ENCODE data around the gene CCR9.

Gene CCR9

DNA sequence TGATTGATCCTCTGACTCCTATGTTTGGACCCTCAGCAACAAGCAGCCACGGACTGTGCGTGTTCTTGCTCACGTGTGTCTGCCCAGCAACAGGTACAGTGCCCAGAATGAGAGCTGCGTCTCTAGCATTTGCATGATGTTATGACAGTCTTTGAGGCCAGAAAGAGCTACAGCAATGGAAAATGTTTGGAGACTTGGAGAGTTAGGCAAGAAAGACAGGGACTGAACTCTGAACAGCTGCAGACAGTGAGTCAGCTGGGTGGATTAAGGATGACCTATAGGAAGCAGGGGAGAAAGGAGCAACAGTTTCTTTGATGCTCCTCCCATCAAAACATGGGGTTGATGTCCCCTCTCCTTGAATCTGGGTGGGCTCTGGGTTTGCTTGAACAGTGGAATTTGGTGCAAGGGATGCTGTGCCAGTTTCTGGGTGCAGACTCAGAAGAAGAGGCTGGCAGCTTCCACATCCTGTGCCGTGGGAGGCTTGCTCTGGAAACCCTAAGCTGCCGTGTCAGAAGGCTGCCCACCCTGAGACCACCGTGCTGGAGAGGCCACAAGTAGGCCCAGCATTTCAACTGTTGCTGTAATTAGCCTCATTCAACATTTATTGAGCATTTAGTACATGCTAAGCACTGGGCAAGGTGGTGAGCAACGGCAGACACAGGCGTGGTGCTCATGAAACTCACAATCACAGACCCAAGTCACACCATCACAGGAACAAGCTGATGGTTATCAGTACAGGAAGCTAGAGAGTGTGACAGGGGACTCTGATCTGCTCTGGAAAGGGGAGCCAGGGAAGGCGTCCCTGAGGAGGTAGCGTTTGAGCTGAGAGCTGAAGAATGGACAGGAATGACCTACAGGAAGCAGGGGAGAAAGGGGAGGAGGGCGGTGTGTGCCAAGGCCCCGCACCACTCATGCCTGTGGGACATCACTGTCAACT, 21.7 kb downstream of the CCR9 start:
- no peak for DNase-seq (ENCODE audit: low spot score)

GRCh38 chr3:45908761-45909160, 22.4 kb downstream of the CCR9 start:
- no peak for DNase-seq (ENCODE audit: low spot score)

GRCh38 chr3:45909542-45909941, 23.2 kb downstream of the CCR9 start:
- DNase-seq (ENCODE audit: low spot score): no peak

GRCh38 chr3:45910892-45911291, 24.5 kb downstream of the CCR9 start:
- peak; percentile 3 for DNase-seq (ENCODE audit: low spot score)

- DNase-seq (ENCODE audit: low spot score): peak; percentile 17
Measured at GRCh38 chr3:45911511-45912226, 25.3 kb downstream of the CCR9 start.

- no peak for DNase-seq (ENCODE audit: low spot score)
Measured at GRCh38 chr3:45912435-45912834, 26.1 kb downstream of the CCR9 start.

GRCh38 chr3:45914362-45915058, 28.2 kb downstream of the CCR9 start:
- DNase-seq (ENCODE audit: low spot score): no peak

DNA sequence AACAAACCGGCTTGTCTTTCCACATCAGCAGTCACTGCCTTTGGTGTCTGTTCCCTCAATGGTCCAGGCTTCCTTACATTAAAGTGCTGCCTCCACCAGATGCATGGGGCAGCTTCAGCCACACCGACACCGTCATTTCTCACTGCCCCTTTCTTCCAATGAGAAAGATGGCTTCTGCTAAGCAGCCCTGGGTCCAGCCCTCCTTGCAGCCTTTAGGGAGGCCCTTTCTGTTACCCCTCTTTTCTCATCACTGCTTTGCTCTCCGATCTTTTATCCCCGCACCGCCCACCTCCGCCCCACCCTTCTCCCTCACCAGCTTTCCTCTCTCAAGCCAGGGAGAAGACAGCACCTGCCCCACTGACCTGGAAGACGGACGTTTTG, 28.7 kb downstream of the CCR9 start:
- DNase-seq (ENCODE audit: low spot score): no peak

GRCh38 chr3:45915518-45916231, 29.3 kb downstream of the CCR9 start:
- DNase-seq (ENCODE audit: low spot score): no peak

- DNase-seq (ENCODE audit: low spot score): no peak
Measured at GRCh38 chr3:45917146-45917898, 31.0 kb downstream of the CCR9 start.

DNA sequence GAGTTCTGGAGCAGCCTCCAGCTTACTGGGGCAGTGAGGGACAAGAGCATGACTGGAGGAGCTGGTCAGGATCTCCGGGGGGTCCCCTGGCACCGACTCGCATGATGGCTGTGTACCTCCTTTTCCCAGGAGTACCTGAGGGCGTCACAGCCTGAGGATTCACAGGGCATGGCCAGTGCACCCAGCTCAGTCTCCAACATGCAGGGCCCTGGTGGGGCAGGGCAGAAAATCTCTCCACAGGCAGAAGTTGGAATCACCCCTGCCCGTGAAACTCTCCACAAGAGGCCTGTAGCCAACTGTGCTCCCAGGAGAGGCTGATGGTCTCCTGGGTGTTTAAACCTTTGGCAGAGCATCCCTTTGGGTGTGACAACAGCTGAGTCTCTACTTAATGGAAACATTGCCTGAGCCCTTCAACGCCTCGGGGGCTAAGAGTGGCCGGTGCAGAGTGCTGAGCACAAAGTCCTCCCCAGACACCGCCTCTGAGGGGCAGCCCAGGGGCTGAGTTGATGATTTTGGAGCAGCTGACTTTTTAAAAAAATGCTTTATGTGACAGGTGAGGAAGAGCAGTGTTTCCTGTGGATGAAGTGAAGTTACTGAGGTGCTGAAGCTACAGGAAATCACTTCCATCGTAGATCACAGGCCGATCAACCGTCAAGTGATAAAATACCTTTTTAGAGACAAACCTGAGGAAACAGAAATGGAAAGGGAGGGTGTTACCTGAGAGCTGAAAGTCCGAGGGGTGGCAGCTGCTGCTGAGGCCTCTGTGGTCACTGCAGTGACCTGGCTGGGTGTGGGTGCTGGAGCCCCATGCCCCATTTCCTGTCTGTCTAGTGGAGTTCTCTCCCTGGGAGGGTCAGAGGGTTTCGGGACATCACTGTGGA, 35.1 kb downstream of the CCR9 start:
- no peak for DNase-seq (ENCODE audit: low spot score)

DNA sequence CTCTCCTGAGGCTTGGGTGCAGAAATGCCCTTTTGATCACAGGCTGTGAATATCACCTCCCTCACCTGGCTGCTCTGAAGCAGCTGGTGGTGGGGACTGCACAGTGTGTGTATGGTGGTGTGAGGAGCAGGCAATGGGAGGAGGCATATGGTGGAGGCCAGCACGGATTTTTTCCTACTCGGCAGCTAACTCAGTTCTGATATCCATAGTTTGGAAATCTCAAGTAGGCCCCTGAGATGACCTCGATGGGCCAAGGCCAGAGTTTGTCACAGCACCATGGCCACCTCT, 35.6 kb downstream of the CCR9 start:
- no peak for DNase-seq (ENCODE audit: low spot score)

DNA sequence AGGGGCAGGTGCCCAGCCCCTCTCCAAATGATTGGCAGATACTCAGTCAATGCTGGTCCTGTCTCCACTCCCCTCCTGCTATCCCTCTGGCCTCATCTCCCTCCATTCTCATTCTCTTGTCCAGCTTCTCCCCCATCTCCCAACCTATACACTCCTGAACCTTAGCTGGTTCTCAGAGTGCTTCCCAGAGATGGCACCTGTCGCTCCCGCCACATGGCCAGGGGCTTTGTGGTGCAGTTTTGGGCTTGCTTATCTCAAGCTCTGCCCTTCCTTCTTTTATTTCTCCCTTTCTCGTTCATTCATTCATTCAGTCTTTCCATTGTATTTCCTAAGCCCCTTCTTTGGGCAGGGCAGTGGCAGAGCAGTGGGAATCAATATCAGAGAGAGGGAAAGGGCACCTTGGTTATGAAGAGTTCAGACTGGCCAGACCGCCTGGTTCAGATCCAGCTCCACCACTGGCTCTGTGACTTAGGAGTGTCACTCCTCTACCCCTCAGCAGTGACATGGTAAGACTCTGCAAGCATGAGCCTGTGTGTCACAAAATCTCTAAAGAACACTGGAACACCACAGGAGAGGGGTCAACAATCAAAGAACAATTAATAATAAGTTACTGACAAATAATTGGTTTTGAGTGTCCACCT, 36.7 kb downstream of the CCR9 start:
- DNase-seq (ENCODE audit: low spot score): no peak

GRCh38 chr3:45923755-45924154, 37.4 kb downstream of the CCR9 start:
- DNase-seq (ENCODE audit: low spot score): no peak

DNA sequence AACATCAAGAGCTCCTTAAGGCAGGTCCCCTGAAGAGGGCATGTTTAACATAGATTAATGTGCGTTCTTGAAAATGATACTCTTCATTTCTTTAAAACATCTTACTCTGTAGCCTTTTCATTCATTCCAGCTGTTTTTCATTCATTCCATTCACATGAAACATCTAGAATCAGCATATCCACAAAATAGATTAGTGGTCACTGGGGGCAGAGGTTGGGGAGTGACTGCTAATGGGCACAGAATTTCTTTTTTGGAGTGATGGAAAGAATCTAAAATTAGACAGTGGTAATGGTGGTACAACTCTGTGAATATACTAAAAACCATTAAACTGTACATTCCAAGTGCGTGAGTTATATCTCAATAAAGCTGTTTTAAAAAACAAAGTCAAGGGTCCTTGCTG, 41.5 kb downstream of the CCR9 start:
- DNase-seq (ENCODE audit: low spot score): no peak

- DNase-seq (ENCODE audit: low spot score): peak; percentile 27
Measured at GRCh38 chr3:45929042-45929679, 42.8 kb downstream of the CCR9 start.

DNA sequence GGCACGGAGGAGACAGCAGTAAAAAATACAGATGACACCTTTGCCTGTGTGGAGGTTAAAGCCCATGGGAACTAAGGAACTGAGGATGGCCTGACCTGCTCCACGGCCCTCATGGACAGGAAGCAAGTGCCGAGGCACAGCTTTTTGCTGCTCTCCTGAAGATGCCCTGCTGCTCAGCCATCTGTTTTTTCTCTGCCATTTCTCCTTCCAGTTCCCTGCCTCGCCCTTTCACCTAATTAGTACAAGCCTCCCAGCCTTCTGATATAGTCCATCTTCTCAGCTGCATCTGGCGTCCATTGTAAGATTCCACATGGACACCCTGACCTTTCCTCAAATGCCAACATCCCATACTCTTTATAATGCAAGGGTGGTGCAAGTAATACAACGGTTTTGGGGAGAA, 45.2 kb downstream of the CCR9 start:
- DNase-seq (ENCODE audit: low spot score): peak; percentile 91

DNA sequence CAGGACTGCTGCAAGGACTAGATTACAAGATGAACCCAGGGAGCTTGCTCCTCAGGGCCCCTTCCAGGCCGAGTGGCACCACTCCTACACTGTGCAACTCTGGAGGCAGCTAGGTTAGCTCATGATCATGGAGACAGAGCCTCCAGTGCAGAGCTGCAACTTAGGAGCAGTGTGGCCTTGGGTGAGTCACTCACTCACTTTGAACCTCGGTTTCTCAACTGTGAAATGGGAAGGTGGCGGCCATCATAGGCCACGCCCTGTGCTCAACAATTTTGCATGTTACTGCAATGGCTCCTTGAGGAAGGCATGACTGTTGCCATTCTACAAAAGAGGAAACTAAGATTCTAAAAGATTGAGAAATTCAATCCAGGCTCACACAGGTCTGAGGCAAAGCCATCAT, 45.8 kb downstream of the CCR9 start:
- DNase-seq (ENCODE audit: low spot score): no peak

DNA sequence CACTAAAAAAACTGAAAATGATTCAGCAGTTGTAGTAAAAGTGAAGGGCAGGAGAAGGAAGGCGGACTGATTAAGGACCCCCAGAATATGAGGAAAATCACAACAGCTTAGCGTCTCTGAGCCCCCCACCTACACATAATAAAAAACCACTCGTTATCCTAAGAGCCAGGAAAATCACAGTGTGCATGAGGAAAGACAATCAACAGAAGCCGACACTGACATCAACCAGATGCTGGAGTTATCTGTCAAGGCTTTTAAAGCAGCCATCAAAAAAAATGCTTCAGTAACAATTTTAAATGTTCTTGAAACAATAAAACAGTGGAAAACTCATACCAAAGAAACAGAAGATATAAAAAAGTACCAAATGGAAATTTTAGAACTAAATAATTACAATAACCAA, 47.2 kb downstream of the CCR9 start:
- DNase-seq (ENCODE audit: low spot score): no peak

GRCh38 chr3:45936261-45936660, 49.9 kb downstream of the CCR9 start:
- no peak for DNase-seq (ENCODE audit: low spot score)
